Stimulated activated CD8-positive, alpha-beta memory T cell treated with anti-CD3 and anti-CD28 coated beads, Interleukin-4, amount 100 ng/mL, for 48 hours (primary cell): ENCODE data around the gene GALNT7.

Source experiments
- DNase-seq: peaks from one replicate; pipeline ENCODE4 v3.0.0-alpha.2; 2020

Gene GALNT7

GRCh38 chr4:173237762-173238161, 69.2 kb downstream of the GALNT7 start:
- DNase-seq, result no peak

- DNase-seq, result no peak
Measured at GRCh38 chr4:173240696-173241095, 72.1 kb downstream of the GALNT7 start.

DNA sequence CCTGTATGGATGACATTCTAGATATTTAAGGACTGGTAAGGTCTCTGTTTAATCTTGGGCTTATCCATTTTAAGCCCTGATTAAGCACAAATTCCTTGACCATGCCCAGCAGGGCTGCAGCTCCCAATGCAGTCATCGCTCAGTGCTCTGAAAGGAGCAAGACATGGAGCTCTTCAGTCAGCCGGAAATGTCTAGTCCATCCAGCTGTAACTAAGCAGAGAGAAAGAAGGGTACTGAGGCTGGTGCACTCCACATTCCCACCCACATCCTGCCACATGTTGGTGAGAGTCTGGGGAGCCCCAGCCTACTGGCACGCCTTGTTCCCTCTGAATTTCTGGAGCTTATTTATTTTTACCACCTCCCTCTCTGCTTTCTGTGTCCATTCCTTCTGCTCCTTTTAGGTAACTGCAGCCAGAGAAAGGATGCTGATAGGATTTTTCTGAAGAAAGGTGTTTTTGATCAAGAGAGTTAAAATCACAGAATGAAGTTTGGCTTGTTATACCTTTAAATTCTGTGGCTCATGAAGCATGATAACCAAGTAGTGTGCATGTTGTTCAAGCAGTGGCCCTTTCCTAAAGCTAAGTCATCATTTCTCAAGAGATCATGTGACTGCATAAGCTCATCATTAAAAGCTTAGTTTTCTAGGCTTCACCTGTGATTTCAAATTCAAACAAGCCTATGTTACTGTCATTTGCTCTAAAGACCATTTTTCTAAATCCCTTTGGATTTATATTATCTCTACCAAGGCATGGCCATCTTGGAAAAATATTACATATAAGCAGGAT, 74.0 kb downstream of the GALNT7 start:
- no peak for DNase-seq

GRCh38 chr4:173243321-173243720, 74.7 kb downstream of the GALNT7 start:
- DNase-seq, result no peak

DNA sequence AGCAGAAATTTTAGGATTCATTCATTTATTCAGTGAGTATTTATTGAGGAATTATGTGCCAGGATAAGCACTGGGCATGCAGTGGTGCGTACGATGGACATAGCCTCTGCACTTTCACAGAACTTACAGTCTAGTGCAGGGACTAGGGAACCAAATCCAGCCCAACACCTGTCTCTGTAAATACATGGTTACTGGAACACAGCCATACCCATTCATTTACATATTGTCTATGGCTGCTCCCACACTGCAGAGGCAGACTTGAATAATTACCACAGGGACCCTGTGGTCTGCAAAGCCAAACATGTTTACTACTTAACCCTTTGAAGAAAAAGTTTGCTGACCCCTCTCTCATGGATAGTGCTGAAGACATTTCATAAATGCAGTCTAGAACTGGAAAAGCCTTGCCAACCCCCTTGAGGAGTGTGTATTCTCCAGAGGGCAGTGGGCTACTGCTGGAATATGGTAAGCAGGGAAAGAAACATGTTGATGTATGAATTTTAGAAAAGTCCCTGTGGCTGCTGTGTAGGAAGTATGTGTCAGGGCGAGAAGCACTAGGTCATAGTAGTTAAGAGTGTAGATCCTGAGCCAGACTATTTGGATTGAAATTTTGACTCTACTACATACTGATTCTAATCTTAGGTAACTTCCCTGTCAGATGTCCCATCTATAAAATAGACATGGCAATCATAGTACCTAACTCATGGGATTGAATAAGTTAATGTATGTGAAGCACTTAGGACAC, 75.5 kb downstream of the GALNT7 start:
- DNase-seq, result no peak

DNA sequence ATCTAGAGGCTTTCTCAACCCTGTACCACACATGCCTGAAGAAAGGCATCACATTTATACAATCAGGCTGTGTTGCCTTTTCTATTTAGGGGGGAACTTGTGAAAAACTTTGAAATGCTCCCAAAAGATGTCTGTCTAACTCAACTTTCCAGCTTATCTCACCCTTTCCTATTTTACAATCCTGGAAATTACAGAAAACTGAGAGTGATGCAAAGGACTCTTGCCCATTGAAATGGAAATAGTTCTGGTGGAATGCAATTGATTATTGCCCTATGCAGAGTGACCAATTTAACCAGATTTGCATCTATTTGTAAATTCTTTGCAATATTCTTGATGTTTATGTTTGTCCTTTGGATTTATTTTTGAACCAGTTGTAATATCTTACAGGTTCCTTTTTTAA, 77.3 kb downstream of the GALNT7 start:
- no peak for DNase-seq

- no peak for DNase-seq
Measured at GRCh38 chr4:173246719-173247118, 78.1 kb downstream of the GALNT7 start.

DNA sequence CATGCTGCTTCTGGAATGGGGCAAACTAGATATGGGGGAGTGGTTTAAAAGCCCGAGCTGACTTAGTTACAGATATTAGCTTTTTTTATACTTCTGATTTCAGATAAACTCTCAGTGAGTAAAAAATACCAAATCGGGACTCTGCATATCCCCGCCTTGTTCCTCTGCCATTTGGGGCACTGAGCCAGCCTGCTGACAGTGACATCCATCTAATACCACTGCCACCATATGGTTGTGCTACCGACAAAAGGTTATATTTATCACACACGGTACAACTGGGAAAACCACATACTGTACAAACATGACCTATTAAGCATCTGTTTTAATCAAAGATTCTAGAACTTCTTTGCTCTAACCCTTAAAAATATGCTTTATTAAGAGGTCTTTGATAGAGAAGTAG, 78.7 kb downstream of the GALNT7 start:
- no peak for DNase-seq

- DNase-seq, result no peak
Measured at GRCh38 chr4:173248690-173249089, 80.1 kb downstream of the GALNT7 start.

DNA sequence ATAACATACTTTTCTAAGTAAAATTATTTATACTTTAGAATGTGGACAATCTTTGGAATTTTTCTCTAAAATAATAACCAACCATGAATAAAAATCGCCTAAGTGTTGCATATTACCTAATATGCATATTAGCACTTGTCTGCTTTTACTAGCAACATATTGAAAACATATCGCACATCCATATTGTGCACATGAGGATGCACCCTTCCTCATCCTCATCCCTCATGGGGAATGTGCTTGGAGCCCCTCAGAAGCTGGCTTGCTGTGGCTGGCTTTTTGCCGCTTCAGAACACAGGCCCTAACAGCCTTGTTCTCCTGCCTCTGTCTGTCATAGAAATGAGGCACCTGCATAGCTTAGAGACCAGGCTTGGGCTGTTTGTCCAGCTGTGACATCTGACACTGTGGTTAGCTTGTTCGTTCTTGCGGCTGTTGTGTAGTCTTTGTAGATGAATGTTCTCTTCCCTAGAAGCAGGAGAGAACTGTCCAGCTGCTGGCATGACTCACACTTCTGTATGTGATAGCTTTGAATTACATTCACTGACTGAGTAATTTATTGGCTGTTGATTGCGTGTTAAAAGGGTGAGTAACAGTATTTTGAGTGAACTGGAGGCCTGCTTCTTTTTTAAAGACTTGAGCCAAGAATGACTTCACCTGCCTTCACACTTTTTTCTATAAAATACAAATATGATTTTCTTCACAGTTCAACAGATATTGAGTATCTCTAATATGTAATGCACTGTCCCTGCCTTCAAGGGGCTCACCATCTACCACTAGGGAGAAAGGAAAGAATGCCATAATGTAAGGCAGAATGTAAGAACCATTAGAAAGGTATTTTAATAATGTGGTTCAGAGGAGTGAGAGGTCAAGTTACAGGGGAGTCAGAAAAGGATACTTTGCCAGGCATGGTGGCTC, 83.7 kb downstream of the GALNT7 start:
- DNase-seq, result peak; percentile 26

- no peak for DNase-seq
Measured at GRCh38 chr4:173253561-173253960, 85.0 kb downstream of the GALNT7 start.

GRCh38 chr4:173254646-173255045, 86.0 kb downstream of the GALNT7 start:
- no peak for DNase-seq

DNA sequence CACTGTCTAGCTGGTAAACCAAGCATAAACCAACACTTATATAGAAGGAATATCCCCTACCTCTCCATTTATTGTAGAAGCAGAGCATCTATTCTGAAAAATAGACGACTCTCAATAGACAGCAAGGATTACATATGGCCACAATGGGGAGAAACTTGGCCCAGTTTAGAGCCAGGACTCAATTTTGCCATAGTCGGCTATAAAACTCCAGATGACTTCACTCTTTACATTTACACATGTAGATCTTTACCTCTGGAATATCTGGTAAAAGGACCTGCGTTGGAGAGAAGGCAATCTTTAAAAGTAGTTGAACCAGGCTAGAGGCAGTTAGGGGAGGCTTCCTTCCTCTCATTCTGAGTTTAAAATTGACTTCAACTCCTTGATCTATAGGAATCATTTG, 88.2 kb downstream of the GALNT7 start:
- no peak for DNase-seq

- DNase-seq, result peak; percentile 64
Measured at GRCh38 chr4:173257732-173258717, 89.4 kb downstream of the GALNT7 start.

DNA sequence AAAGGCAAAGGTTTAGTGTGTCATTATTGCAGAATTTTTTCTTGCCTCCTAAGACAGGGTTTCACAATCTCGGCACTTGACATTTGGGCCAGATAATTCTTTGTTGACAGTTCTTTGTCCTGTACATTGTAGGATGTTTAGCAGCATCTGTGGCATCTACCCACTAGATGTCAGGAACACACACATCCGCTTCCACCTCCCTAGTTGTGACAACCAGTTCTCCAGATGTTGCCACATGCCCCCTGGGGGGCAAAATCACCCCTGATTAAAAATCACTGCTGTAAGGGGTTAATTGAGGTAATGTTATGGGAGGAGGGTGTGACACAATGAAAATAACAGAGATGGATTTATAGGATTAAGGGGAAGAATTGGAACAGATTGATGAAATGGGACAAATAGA, 90.3 kb downstream of the GALNT7 start:
- DNase-seq, result no peak

DNA sequence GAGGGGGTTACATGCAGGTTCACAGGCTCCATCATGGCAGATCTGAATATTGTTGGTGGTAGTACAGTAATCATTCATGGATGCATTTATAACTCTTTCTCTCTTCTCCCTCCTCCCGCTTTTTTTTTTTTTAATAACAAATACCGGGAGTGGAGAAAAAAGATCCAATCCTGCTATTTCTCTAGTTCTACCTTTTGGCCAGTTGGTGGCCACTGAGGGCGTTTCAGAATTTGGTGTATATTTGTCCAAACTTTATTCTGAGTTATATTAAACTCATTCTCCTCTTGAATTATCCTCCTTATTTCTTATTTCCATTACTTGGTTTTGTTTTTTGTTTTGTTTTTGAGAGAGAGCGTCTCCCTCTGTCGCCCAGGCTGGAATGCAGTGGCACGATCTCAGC, 90.7 kb downstream of the GALNT7 start:
- DNase-seq, result no peak

GRCh38 chr4:173261052-173261451, 92.4 kb downstream of the GALNT7 start:
- no peak for DNase-seq

DNA sequence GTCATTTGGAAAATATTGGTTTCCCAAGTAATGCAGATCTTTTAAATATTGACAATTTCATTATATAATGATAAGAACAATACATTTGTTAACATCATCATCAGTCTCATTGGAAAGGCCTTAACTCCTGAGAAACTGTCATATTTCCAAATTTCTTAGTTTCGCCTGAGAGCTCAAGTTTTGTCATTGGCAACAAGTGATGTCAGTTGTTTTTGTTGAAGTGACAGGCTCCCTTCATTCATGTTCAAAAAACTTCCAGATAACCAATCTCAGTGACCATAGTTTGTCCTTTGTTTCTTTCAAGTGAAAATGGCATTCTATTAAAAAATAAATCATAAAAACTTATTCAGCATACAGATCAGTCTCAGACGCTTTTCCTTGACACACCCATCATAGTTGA, 93.8 kb downstream of the GALNT7 start:
- DNase-seq, result no peak

DNA sequence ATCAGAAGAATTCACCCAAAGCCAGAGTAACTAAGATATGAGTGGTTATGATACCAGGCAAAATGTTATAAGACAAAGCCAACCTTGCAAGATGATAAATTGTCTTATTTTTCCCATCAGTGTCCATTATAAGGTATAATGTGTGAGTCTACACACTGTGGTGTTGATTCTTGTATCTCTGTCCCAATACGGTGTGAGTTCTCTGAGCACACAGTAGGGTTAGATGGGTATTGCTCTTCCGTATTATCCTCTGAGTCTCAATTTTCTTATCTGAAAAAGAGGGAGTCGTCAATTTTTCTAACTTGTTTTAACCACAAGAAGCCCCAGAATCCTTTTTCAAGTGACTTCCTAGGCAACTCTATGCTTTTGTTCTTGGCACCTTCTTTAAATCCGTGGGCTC, 95.6 kb downstream of the GALNT7 start:
- DNase-seq, result no peak

GRCh38 chr4:173264684-173265185, 96.1 kb downstream of the GALNT7 start:
- no peak for DNase-seq

GRCh38 chr4:173265751-173266150, 97.1 kb downstream of the GALNT7 start:
- no peak for DNase-seq

DNA sequence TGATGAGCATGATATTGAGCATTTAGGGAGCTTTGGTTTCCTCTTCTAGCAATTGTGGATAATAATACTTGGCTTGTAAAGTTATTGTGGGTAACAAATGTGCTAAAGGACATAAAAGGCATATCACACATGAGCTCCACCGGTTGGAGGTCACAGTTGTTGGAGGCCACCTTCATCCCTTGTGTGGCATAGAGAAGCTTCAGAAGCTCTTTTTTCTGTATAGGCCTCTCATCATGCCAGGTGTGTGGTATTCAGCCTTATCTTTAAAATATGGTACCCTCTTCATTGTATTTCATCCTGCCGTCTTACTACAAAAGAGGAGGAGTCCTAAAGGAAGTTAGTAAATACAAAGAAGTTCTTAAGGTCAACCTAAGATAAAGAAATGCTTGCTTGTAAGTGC, 99.1 kb downstream of the GALNT7 start:
- DNase-seq, result no peak
